Smooth muscle cell (in vitro differentiated cells): ENCODE measurements around the gene ATP2C1. TPM values are rescaled to one million over a fixed set of nuclear protein-coding genes. Genes with fewer than 3 reads are reported as not detected.

ENCODE experiments used
- DNase-seq: peaks from one replicate; lab custom pipeline; 2025; ENCODE audit not compliant: unreplicated experiment; lab: John Stamatoyannopoulos, UW
- H2AFZ ChIP-seq: fragments of 200-600 bp; sonication (generic); 2 replicates; pipeline ENCODE4 v1.6.0; 2016; ENCODE audit warnings: antibody characterized with exemption, low read depth, mild to moderate bottlenecking
- H3F3A ChIP-seq: fragments of 200-600 bp; sonication (generic); 2 replicates; pipeline ENCODE4 v1.6.0; 2017; ENCODE audit warnings: antibody characterized with exemption, low read depth
- H3K27ac ChIP-seq: fragments of 200-600 bp; sonication (generic); 2 replicates; pipeline ENCODE4 v1.5.1; 2016; ENCODE audit warnings: low read depth, mild to moderate bottlenecking
- H3K27me3 ChIP-seq: fragments of 200-600 bp; sonication (generic); 2 replicates; pipeline ENCODE4 v1.6.1; 2016; ENCODE audit warnings: low read depth, mild to moderate bottlenecking
- H3K36me3 ChIP-seq: fragments of 200-600 bp; sonication (generic); 2 replicates; pipeline ENCODE4 v1.5.1; 2016; ENCODE audit warnings: low read depth
- H3K4me1 ChIP-seq: fragments of 200-600 bp; sonication (generic); 2 replicates; pipeline ENCODE4 v1.5.1; 2016; ENCODE audit warnings: low read depth
- H3K4me2 ChIP-seq: fragments of 200-600 bp; sonication (generic); 2 replicates; pipeline ENCODE4 v1.6.0; 2016; ENCODE audit warnings: mild to moderate bottlenecking
- H3K4me3 ChIP-seq: fragments of 200-600 bp; sonication (generic); 2 replicates; pipeline ENCODE4 v1.5.1; 2016; ENCODE audit warnings: mild to moderate bottlenecking
- H3K79me2 ChIP-seq: fragments of 200-600 bp; sonication (generic); 2 replicates; pipeline ENCODE4 v1.6.0; 2016; ENCODE audit warnings: low read depth, mild to moderate bottlenecking
- H3K9ac ChIP-seq: fragments of 200-600 bp; sonication (generic); 2 replicates; pipeline ENCODE4 v1.6.0; 2016; ENCODE audit warnings: low read depth
- H3K9me3 ChIP-seq: fragments of 200-600 bp; sonication (generic); replicated peaks from 2 replicates; pipeline ENCODE4 v1.5.1; 2016; ENCODE audit warnings: low read depth
- H4K20me1 ChIP-seq: fragments of 200-600 bp; sonication (generic); 2 replicates; pipeline ENCODE4 v1.6.0; 2016; ENCODE audit warnings: low read depth
- WGBS: methylation state at CpG from one replicate; pipeline ENCODE4 v1.1.7; 2016; ENCODE audit warnings: low lambda C conversion rate; 5-methylcytosine and 5-hydroxymethylcytosine counted together
- polyA plus RNA-seq: library from polyadenylated mRNA; unstranded; fragments of >200 nt; fragmentation: Nextera tagmentation; extraction: Ambion mirVana; gene quantifications from 2 replicates; pipeline ENCODE4 v1.2.1, GENCODE V29; 2016
- total RNA-seq: library from RNA; depleted of rRNA; stranded (reverse); fragments of >200 nt; gene quantifications from 2 replicates; pipeline ENCODE4 v1.2.3, GENCODE V29; 2014
- TF ChIP-seq, protein P1 (sequence below): fragments of 200-600 bp; sonication (generic); IDR thresholded peaks from 2 replicates; pipeline ENCODE4 v1.5.1; 2017; ENCODE audit warnings: borderline replicate concordance, mild to moderate bottlenecking, antibody characterized with exemption; ENCODE audit not compliant: insufficient read depth, poor library complexity, severe bottlenecking

ATP2C1 gene
- total and polyA plus RNA-seq, 2 experiments from 2014 or later = 36.0 to 85.9 TPM

DNA sequence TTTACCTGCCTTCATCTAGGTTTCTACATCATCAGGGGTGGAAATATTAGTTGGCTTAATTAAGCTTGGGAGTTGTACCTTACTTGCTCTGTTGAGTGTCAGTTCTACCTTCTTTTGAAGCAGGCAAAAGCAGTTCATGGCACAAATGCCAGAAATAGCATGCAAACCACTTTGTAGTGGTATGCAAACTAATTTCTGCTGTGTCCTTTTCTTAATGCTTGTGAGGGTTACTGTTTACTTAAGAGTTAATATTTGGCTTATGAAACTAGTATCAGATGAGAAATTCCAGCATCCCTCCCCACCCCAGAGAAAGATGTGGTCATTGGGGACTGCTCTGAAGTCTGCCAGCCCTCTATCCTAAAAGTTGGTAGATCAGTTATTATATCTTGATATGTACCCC is 7.1 kb downstream of the ATP2C1 start:
- Histone ChIP-seq H3K4me2 (no peak overlapping the region), H3K9me3 (no peaks in the 10 kb centered on the region), H3K79me2 (peaks cover 98% of the 10 kb centered on the region), H4K20me1 (peaks cover 100% of the 10 kb centered on the region), H3K4me1 (peaks cover 9% of the 10 kb centered on the region), H2AFZ (no peak overlapping the region), H3K4me3 (no peak overlapping the region), H3F3A (no peaks in the 10 kb centered on the region), H3K36me3 (no peaks in the 10 kb centered on the region), H3K27me3 (no peaks in the 10 kb centered on the region), H3K9ac (no peak overlapping the region), H3K27ac (no peak overlapping the region)
- TF ChIP-seq, protein P1, sequence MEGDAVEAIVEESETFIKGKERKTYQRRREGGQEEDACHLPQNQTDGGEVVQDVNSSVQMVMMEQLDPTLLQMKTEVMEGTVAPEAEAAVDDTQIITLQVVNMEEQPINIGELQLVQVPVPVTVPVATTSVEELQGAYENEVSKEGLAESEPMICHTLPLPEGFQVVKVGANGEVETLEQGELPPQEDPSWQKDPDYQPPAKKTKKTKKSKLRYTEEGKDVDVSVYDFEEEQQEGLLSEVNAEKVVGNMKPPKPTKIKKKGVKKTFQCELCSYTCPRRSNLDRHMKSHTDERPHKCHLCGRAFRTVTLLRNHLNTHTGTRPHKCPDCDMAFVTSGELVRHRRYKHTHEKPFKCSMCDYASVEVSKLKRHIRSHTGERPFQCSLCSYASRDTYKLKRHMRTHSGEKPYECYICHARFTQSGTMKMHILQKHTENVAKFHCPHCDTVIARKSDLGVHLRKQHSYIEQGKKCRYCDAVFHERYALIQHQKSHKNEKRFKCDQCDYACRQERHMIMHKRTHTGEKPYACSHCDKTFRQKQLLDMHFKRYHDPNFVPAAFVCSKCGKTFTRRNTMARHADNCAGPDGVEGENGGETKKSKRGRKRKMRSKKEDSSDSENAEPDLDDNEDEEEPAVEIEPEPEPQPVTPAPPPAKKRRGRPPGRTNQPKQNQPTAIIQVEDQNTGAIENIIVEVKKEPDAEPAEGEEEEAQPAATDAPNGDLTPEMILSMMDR = no peak
- DNase-seq = no peak

DNA sequence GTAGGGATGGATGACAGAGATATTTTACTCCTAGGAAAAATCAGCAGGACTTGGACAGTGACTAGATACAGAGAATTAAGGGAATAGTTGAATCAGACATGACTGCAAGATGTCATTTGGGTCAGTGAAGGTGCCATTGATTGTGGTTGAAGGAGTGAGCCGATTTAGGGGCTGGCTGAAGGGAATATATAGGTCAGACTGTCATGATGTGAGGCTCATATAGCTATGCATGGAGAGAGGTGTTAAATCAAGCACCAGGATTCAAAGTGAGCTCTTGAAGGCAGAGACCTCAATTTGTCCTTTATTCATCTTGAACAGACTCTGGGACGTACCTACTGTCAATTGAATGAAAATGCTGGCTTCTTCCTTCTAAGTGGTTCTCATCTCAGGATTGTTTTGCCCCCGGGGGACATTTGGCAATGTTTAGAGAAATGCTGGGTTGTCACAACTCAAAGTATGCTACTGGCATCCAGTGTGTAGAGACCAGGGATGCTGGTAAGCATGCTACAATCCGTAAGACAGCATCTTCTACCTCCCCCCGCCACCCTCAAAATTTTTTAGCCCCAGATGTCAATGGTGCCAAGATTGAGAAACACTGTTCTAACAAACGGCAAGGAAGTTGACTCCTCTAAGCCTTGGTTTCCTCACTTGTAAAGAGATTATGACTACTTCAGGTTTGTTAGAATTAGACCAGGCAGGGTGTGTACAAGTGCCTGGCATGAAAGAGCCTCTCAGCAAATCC is 7.8 kb downstream of the ATP2C1 start:
- Histone ChIP-seq H3K9ac (no peak overlapping the region), H3K27me3 (no peaks in the 10 kb centered on the region), H3K79me2 (peaks cover 98% of the 10 kb centered on the region), H3K4me2 (no peak overlapping the region), H3K9me3 (no peaks in the 10 kb centered on the region), H4K20me1 (peaks cover 100% of the 10 kb centered on the region), H3K36me3 (no peaks in the 10 kb centered on the region), H3K4me1 (peaks cover 6% of the 10 kb centered on the region), H3K27ac (no peak overlapping the region), H2AFZ (no peak overlapping the region), H3K4me3 (no peak overlapping the region), H3F3A (no peaks in the 10 kb centered on the region)
- no peak for DNase-seq
- 71% methylated on average over 6 of the region's 6 CpGs for WGBS
- TF ChIP-seq, protein P1 = no peak

DNA sequence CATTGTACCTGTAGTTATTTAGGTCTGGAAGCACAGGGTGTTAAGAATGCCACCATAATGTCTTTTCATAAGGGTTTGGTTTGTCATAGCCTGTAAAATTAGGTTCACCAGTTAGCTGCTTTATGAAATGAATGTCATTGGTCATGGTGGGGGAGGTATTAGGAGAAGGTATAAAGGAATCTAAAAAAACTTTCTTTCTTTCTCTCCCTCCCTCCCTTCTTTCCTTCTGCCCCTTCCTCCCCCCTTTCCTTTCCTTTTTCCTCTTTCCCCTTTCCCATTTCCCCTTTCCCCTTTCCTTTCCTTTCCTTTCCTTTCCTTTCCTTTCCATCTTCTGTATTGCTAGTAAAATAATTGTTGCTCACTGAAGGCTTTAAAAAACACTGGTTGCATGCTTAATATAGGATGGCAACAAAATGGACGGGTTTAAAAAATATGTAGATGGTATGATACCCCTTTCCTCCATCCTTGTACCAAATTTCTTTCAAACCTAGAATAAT is 9.6 kb downstream of the ATP2C1 start:
- TF ChIP-seq, protein P1 = no peak
- Histone ChIP-seq H3K36me3 (no peaks in the 10 kb centered on the region), H3F3A (no peaks in the 10 kb centered on the region), H3K9ac (no peak overlapping the region), H3K79me2 (peaks cover 98% of the 10 kb centered on the region), H3K4me1 (peaks cover 6% of the 10 kb centered on the region), H3K27me3 (no peaks in the 10 kb centered on the region), H3K4me3 (no peak overlapping the region), H3K9me3 (no peaks in the 10 kb centered on the region), H3K4me2 (no peak overlapping the region), H2AFZ (no peak overlapping the region), H3K27ac (no peak overlapping the region), H4K20me1 (peaks cover 100% of the 10 kb centered on the region)
- DNase-seq = no peak
- WGBS = 97% methylated on average over 1 of the region's 1 CpG

DNA sequence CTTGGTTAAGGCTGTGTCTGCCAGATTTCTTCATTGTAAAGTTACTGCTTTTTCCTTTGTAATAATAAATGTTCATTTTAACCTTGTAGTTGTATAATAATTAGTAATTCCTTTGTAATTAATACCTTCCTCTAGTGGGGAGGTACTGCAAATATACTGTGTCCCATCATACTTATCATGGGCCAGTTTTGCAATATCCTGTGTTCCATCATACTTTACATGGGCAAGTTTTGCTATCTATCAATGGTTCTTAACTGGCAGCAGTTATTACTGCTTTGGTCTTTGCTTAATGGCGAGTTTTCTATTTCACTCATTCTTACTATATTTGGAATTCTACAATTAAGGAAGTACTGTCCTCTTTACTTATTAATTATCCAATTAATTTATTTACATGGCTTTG is 10.6 kb downstream of the ATP2C1 start:
- Histone ChIP-seq H2AFZ (no peak overlapping the region), H3K27ac (no peak overlapping the region), H3K79me2 (peaks cover 98% of the 10 kb centered on the region), H3F3A (no peaks in the 10 kb centered on the region), H3K4me2 (no peak overlapping the region), H3K4me1 (no peaks in the 10 kb centered on the region), H3K36me3 (no peaks in the 10 kb centered on the region), H3K27me3 (no peaks in the 10 kb centered on the region), H4K20me1 (peaks cover 99% of the 10 kb centered on the region), H3K9ac (no peak overlapping the region), H3K9me3 (no peaks in the 10 kb centered on the region), H3K4me3 (no peak overlapping the region)
- 92% methylated on average over 1 of the region's 1 CpG for WGBS
- no peak for DNase-seq
- TF ChIP-seq, protein P1 = no peak
